HCT116 (cell line): ENCODE measurements around the gene GPR101.

Experiments
- ELF1 ChIP-seq: IDR thresholded peaks from 2 replicates; pipeline ENCODE4 v1.6.1; 2012; ENCODE audit warnings: low read depth, borderline replicate concordance
- POLR2A ChIP-seq: IDR thresholded peaks from 2 replicates; pipeline ENCODE4 v1.7.0; 2011; ENCODE audit warnings: borderline replicate concordance; ENCODE audit not compliant: insufficient read depth, insufficient read length; ENCODE audit errors: extremely low read depth
- POLR2AphosphoS5 ChIP-seq: IDR thresholded peaks from 2 replicates; pipeline ENCODE4 v1.6.1; 2011; ENCODE audit warnings: mild to moderate bottlenecking, low read depth, low read length, moderate library complexity
- TF ChIP-seq, protein P1 (sequence below), 3 experiments: fragments of 200-600 bp in 1 of 3; sonication (generic) in 1 of 3; IDR thresholded peaks in 2 of 3; conservative IDR thresholded peaks in 1 of 3; 2 replicates each; pipeline ENCODE4 v1.5.1; 2012 to 2017; ENCODE audit warnings: low read depth in 2 of 3, low read length in 2 of 3, antibody characterized with exemption in 1 of 3, borderline replicate concordance in 1 of 3, control low read depth in 1 of 3, mild to moderate bottlenecking in 1 of 3, mixed read lengths in 1 of 3, mixed run types in 1 of 3, moderate library complexity in 1 of 3; ENCODE audit not compliant: insufficient read depth in 1 of 3

DNA sequence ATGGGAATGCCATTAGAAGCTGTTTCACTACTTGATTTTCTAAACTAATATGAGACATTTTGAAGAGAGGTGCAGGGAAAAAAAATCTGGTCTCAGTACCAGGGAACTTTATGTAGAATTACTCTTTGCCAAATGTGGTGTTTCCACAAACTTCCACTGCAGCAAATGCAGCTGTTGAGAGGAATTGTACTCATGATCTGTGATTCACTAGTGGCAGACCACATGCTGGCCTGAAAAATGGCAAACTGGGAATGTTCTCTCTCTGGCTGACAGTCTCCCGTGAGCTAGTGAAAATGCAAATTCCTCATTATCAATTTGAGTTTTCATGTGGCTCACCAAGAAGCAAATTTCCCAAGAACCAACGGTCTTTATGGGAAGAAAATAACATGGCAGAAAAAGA, 37.8 kb upstream of the GPR101 start:
- TF ChIP-seq, protein P1, sequence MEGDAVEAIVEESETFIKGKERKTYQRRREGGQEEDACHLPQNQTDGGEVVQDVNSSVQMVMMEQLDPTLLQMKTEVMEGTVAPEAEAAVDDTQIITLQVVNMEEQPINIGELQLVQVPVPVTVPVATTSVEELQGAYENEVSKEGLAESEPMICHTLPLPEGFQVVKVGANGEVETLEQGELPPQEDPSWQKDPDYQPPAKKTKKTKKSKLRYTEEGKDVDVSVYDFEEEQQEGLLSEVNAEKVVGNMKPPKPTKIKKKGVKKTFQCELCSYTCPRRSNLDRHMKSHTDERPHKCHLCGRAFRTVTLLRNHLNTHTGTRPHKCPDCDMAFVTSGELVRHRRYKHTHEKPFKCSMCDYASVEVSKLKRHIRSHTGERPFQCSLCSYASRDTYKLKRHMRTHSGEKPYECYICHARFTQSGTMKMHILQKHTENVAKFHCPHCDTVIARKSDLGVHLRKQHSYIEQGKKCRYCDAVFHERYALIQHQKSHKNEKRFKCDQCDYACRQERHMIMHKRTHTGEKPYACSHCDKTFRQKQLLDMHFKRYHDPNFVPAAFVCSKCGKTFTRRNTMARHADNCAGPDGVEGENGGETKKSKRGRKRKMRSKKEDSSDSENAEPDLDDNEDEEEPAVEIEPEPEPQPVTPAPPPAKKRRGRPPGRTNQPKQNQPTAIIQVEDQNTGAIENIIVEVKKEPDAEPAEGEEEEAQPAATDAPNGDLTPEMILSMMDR (IDR thresholded peaks at IDR 0.05 in 2 of 3, conservative IDR thresholded peaks at IDR 0.05 in 1 of 3; ENCODE audit: borderline replicate concordance in 1 of 3, insufficient read depth in 1 of 3, low read depth in 2 of 3, low read length in 2 of 3) = no peak
- TF ChIP-seq POLR2AphosphoS5 (no peak), ELF1 (no peak), POLR2A (no peak)
